Cerebellar nuclear complex (tissue), 1 donor: ENCODE data around the gene SLC22A15.
"Not testable (repeated sequence)": the region's sequence is repeated elsewhere in the genome, so short reads cannot be mapped to it uniquely, and the experiment has no call there.

Source experiments
- DNase-seq, 2 experiments: peaks; one replicate each; lab custom pipeline; 2025; lab: John Stamatoyannopoulos, UW

Gene SLC22A15

DNA sequence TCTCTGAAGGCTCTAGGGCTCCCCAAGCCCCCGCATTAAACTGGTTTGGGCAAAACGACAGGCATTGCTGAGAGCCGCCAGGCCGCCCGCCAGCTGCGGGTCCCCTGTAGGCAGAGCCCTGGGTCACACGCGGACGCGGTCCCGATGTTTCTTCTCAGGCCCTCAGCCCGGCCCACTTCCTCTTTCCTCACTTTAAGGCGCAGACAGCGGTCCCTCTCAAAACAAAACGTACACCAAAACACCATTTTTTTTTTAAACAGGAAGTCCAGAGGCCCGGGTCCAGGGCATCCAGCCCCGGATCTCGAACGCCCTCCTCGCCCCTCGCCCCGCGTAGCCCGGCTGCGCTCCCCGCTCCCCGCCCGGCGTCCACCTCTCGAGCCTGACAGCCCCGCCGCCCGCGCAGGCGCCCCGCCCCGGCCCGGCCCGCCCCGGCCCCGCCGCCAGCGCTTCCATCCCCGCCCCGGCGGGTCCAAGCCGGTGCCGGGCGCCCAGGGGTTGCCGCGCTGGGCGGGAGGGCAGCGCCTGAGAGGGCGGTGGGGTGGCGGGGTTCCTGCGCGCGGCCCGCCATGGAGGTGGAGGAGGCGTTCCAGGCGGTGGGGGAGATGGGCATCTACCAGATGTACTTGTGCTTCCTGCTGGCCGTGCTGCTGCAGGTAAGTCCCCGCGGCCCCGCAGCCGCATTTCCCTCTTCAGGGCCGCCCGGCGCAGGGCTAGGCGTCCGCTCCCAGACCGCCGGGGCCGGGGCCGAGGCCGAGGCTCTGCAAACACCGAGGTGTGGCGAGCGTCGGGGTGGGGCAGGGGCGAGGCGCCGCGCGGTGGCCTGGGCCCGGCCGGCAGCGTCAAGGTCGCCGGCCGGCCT is at the start of gene SLC22A15:
Gene SLC22A15, plus strand, starts transcription at position 452 of the 859 bp plus-strand sequence. Its CDS starts 115 bp downstream, at position 567.
- no peak for DNase-seq

- no peak for DNase-seq
Measured at GRCh38 chr1:115927971-115928370, 48.3 kb upstream of the SLC22A15 start.

DNA sequence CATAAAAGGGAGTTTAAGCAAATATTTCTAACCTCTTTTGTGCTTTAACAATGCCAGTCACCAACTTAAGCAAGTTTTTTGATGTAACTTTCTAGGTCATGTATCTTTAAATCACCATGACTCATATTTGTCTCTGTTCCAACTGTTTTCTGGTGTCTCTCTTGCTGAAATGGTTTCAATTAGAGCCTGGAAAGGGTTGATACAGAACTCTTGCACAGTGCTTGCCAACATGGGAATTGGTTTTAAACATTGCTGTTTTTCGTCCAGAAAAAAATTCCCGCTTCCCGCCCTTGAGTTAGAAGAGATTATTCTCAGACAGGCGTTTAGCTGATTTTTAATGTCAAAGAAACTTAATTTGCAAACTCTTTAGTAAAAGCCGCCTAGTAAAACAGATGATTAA is 46.4 kb upstream of the SLC22A15 start:
- DNase-seq: no peak

GRCh38 chr1:115933625-115934024 is 42.7 kb upstream of the SLC22A15 start:
- no peak for DNase-seq

DNA sequence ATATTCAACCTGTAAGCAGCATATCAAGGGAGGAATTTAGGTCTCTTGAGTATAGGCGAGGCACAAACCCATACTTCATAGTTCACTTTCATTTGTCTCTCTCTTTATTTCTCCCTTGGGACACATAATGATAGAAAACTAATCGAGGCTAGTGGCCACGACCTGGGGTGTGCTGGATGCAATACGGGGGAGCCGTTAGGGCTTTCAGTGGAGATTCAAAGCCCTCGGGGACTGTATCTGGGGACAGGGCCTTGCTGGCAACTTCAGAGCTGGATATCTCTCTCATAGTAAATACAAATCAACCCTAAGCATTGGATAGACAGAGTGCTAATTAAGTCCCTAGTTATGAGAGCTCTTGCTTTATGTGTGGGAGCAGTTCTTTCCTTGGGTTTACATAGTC is 36.9 kb upstream of the SLC22A15 start:
- no peak for DNase-seq

GRCh38 chr1:115946116-115946515 is 30.2 kb upstream of the SLC22A15 start:
- DNase-seq: no peak

- no peak for DNase-seq
Measured at GRCh38 chr1:115949156-115949555, 27.2 kb upstream of the SLC22A15 start.

DNA sequence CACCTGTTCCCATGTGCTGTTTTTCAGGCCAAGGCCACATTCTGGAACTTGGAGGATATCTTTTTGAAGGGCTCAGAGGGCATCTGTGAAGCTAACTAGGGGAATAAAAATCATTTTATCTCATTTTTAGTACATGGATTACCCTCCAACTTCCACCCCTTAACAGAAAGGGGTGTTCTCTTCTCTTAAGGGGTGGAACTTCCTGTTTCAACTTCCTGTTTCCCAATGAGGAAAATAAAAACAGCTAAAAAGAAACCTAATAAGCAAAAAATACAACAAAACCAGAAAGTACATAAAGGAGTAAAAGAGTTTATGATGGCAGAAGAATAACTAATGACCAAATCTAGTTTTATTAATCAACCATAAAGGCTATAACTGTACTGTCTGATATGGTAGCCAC is 24.8 kb upstream of the SLC22A15 start:
- DNase-seq: no peak

DNA sequence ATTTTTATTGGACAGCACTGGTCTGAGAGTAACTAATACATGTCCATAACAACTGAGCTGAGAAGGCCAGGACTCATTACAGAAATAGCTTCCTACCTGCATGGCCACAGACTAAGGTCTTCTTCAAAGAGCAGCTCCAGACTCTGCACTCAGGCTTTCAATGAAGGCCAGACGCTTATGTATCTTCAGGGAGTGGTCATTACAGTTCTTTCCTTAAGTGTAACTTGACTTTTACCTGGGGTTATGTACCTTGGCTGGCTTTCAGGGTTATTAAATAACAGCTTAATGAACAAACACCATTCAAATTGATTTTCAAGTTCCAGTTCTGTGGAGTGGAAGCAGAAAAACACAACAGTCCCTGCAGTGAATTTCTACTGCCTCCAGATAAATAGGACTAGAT is 23.8 kb upstream of the SLC22A15 start:
- no peak for DNase-seq

- DNase-seq: no peak
Measured at GRCh38 chr1:115953180-115953579, 23.1 kb upstream of the SLC22A15 start.

- DNase-seq: no peak
Measured at GRCh38 chr1:115954684-115955083, 21.6 kb upstream of the SLC22A15 start.

GRCh38 chr1:115955228-115955627 is 21.1 kb upstream of the SLC22A15 start:
- no peak for DNase-seq

DNA sequence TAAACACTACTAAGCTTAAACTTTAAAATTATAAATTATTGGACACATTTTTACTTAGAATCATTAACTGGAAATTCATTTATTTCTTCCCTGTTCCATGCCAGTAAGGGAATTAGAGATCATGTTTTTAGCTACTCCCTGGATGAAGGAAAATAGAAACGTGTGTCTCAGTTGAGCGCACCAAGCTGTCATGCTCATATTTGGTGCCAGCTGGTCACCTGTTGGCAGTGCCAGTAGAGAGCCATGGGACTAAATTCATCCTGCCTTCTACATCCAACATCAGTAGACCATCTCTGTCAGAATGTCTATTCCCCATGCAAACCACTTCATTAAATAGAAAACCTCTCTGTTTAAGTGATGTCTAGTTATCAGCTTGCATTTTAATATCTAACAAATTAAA is 17.4 kb upstream of the SLC22A15 start:
- DNase-seq: peak; percentile 46 to 76

GRCh38 chr1:115969509-115969908 is 6.8 kb upstream of the SLC22A15 start:
- DNase-seq: no peak

GRCh38 chr1:115971778-115972177 is 4.5 kb upstream of the SLC22A15 start:
- DNase-seq: not testable (repeated sequence)

DNA sequence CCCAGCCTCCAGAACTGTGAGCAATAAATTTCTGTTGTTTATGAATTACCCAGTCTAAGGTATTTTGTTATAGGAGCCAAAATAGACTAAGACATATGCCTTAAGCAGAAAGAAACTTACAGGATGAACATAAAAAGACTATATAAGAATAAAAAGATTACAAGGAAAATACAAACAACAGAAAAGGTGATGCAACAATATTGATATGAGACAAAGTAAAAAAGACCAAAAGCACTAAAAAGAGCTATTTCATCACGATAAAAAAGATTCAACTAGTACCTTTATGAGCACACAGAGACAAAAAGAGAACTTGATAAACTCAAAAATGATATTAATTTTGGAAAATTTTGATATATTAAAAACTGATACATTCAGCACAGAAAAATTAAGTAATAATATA is 3.2 kb upstream of the SLC22A15 start:
- no peak for DNase-seq

DNA sequence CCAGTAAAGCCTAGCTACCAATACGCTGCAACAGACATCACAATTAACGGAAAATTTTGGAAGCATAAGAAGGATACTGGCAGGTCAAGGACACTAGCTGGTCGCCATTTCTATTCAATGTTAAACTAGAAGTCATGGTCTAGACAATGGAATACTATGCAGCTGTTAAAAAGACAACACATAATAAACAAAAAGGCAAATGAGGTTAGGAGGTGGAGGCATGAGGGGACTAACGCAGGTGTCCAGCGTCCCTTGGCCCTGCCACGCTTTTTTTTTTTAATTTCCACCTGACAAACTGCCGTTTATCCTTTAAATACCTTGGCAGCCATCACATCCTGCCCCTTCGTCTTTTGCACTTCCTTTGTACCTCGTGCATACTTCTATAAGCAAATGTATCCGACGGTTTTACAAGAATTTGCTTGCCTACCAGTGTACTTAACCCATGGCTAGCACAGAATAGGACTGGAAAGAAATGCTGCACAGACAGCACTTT is 698 bp upstream of the SLC22A15 start:
- DNase-seq: no peak

DNA sequence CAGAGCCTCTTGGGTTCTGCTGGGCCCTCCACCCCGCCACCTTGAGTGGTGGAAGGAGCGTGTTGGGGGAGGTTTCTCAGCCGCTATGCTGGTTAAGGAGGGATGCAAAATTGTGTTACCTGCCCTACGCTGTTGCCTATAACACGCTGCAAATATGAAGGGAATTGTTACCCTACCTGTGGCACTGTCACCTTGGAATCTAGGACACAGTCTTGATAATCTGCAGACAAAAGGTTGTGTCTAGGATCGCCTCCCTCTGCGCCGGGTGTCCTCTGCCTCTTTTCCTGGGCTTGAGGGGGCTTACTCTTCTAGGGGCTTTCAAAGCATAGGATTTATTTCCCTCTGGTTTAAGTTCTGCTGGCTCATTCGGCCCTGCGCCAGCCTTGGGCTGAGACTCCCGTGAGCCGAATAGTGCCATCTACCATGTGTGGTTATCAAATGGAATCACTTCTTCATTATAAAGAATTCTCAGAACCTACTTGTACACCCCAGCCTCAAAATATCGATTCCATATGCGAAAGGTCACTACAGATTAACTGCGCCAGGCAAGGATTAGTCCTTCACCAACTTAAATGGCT is 697 bp downstream of the SLC22A15 start:
- no peak for DNase-seq

GRCh38 chr1:115977499-115978258 is 1.4 kb downstream of the SLC22A15 start:
- no peak for DNase-seq

DNA sequence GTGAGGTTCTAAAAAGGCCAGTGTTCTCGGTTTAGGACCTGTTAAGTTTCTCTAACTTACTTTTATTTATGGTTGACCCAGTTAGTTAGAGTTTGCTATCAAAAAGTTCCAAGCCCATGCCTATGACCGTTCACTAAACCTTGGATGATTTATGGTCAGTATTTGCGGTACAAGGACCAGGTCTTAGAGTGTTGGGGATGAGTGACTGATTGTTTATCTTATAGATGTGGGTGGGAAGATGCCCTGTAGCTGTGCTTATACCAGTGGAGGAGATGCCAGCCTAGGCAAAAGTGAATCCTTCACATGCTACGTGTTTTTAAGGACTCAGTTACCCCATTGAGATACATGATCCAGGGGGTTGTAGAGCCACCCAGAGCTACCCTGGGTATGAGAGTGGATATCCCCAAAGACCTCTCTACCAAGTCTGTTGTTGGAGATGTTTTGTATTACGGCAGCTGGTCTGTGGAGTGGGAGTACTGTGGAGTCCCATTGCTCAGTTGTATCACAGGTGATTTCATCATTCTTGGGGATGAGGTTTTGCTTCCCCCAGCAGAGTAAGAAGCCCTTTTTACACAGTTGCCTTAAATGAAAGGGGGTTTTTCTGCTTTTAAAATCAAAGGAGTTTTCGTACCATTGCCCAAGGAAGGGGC is 2.1 kb downstream of the SLC22A15 start:
- DNase-seq: no peak

DNA sequence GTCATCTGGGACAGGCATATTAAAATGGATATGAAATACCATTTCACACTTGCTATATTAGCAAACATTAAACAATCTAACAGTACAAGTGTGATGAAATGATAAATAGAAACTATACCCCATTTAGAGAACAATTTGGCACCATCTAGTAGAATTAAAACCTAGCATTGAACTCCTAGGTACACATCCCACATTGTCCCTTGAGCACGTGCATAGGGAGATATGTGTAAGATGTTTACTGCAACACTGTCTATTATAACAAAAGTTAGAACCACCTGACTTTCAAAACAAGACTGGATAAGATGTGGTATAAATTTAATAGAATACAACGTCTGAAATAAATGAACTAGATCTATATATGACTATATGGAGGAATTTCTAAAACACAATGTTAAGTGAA is 3.8 kb downstream of the SLC22A15 start:
- no peak for DNase-seq
